ENCODE measurements around the gene MLXIP. TPM values are rescaled to one million over a fixed set of nuclear protein-coding genes. Genes with fewer than 3 reads are reported as not detected.

MLXIP gene
- total and polyA plus RNA-seq, 2 donors (not counting 3 experiments of a cell fraction or from before 2014, with no cell fraction given), result 22.0 to 72.5 TPM

DNA sequence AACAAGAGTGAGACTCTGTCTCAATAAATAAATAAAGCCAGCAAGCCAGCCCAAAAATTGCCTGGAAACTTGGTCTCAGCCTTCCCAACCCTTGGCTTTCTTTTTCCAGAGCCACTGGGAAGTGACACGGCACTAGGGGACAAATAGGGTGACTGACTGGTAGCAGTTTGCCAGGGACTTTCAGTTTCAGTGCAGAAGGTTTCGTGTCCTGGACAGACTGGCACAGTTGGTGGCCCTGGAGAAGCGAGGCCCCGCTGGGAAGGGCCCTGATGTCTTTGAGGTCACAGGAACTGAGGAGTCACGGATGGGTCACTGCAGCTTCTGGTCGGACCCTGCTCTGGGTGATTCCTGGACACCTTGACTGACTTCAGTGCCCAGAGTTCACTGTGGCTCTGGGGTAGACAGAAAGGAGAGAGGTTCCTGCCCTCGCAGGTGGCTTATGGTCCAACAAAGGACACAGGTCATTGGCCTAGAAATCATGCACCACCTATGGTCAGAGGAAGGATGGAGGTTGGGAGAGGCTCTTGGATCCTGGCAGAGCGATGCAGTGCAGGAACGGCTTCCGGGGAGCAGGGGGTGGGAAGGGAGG, 107.0 kb downstream of the MLXIP start:
- intact Hi-C loops (cut with micrococcal nuclease), result no loop called here
- no TSS peak for BruUV-seq (replicated peaks)
- no peak overlapping the region for H3K4me3 ChIP-seq (replicated peaks in 1 of 3; ENCODE audit: insufficient read depth in 1 of 3, low read depth in 1 of 3, low read length in 3 of 3)
- no peak overlapping the region for H3K9ac ChIP-seq (replicated peaks; ENCODE audit: extremely low read depth, insufficient read depth, low read length)
- dilution Hi-C loops (cut with MboI; ENCODE audit: extremely low pct_ligation_motif_present, low sequenced_read_pairs), result no loop called here
- no peaks in the 10 kb centered on the region for H3K4me1 ChIP-seq (ENCODE audit: control insufficient read depth, extremely low read depth, insufficient read depth, low read length)
- DNase-seq (ENCODE audit: low read depth, low spot score) (no peak), FAIRE-seq (no peak)
- ChIA-PET CTCF (no interaction called here), POLR2A (no interaction called here)
- H3K27ac ChIP-seq (ENCODE audit: insufficient read depth, low read depth, low read length), result no peak overlapping the region
- TF ChIP-seq FOS (IDR thresholded peaks at IDR 0.05; ENCODE audit: borderline replicate concordance, insufficient read depth, low read length) (no peak), EZH2 (IDR thresholded peaks at IDR 0.05; ENCODE audit: borderline replicate concordance, low read depth, low read length, severe bottlenecking) (no peak), MYC (IDR thresholded peaks at IDR 0.05; ENCODE audit: low read depth, low read length) (no peak), GATA2 (IDR thresholded peaks at IDR 0.05; ENCODE audit: insufficient read depth, insufficient read length, low read depth, low read length) (no peak), POLR2A (IDR thresholded peaks at IDR 0.05; ENCODE audit: low read depth, low read length) (no peak), POLR2AphosphoS5 (IDR thresholded peaks at IDR 0.05; ENCODE audit: insufficient read depth, low read depth, low read length) (no peak), MAX (IDR thresholded peaks at IDR 0.05; ENCODE audit: insufficient read depth, insufficient read length) (no peak), JUN (IDR thresholded peaks at IDR 0.05; ENCODE audit: borderline replicate concordance, insufficient read depth, insufficient read length, low read depth) (no peak)
- TF ChIP-seq, protein P1, sequence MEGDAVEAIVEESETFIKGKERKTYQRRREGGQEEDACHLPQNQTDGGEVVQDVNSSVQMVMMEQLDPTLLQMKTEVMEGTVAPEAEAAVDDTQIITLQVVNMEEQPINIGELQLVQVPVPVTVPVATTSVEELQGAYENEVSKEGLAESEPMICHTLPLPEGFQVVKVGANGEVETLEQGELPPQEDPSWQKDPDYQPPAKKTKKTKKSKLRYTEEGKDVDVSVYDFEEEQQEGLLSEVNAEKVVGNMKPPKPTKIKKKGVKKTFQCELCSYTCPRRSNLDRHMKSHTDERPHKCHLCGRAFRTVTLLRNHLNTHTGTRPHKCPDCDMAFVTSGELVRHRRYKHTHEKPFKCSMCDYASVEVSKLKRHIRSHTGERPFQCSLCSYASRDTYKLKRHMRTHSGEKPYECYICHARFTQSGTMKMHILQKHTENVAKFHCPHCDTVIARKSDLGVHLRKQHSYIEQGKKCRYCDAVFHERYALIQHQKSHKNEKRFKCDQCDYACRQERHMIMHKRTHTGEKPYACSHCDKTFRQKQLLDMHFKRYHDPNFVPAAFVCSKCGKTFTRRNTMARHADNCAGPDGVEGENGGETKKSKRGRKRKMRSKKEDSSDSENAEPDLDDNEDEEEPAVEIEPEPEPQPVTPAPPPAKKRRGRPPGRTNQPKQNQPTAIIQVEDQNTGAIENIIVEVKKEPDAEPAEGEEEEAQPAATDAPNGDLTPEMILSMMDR (IDR thresholded peaks at IDR 0.05; ENCODE audit: extremely low read depth in 1 of 2, insufficient read depth in 1 of 2, low read depth in 1 of 2, low read length in 2 of 2), result no peak
- no peak overlapping the region for H3K4me2 ChIP-seq (ENCODE audit: insufficient read depth, low read length)
- H2AFZ ChIP-seq (ENCODE audit: low read depth, low read length), result no peak overlapping the region
- no peaks in the 10 kb centered on the region for H3K9me1 ChIP-seq (replicated peaks; ENCODE audit: control insufficient read depth, extremely low read depth, insufficient read depth, low read length)
- H4K20me1 ChIP-seq (replicated peaks; ENCODE audit: control insufficient read depth, extremely low read depth, insufficient read depth, low read length), result no peaks in the 10 kb centered on the region
- no peaks in the 10 kb centered on the region for H3K36me3 ChIP-seq (ENCODE audit: control insufficient read depth in 2 of 2, extremely low read depth in 1 of 2, insufficient read depth in 2 of 2, low read length in 2 of 2)
- no peaks in the 10 kb centered on the region for H3K27me3 ChIP-seq (ENCODE audit: control insufficient read depth in 2 of 2, insufficient read depth in 2 of 2, low read length in 2 of 2)
- no peaks in the 10 kb centered on the region for H3K9me3 ChIP-seq (replicated peaks; ENCODE audit: control insufficient read depth, insufficient read depth, low read length)
- H3K79me2 ChIP-seq (ENCODE audit: control insufficient read depth, insufficient read depth, low read length), result no peaks in the 10 kb centered on the region

Data from endothelial cell of umbilical vein (primary cell).